ENCODE data around the gene GPBP1. TPM values are rescaled to one million over a fixed set of nuclear protein-coding genes. Genes with fewer than 3 reads are reported as not detected.

The GPBP1 gene
- total and polyA plus RNA-seq, 2 of the 4 experiments (the other 2 are of a cell fraction) = 24.3 to 29.2 TPM

DNA sequence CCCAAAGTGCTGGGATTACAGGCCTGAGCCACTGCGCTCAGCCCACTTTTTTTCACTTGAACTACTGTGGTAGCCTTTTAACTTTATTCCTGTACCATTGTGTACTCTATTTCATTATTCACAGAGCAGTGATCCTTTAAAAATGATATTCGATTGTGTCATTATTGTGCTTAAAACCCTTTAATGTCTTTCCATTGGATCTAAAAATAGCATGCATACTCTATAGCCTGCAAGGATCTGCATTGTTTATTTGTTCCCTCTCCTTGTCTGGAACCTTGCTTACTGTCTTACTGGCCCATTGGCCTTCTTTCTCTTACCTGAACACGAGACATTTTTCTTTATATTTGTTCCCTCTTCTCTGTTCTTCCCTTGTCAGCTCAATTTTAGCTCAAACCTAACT, 15.7 kb downstream of the GPBP1 start:
- ATAC-seq (ENCODE audit: low read depth) (no peak), DNase-seq (no peak)
- Histone ChIP-seq H3K4me3 (ENCODE audit: insufficient read depth, low read depth, low read length) (no peak overlapping the region), H2AK9ac (replicated peaks; ENCODE audit: low read depth, low read length, poor library complexity) (no peak overlapping the region), H3K23ac (ENCODE audit: low read depth, low read length) (peak overlapping the region; percentile 64; the same call in 1 of the 2 replicates), H2BK120ac (ENCODE audit: low read depth, low read length) (no peak overlapping the region), H3K4me1 (ENCODE audit: control insufficient read depth, insufficient read depth, low read length) (peaks cover 6% of the 10 kb centered on the region), H3K27ac (ENCODE audit: insufficient read depth, low read length) (no peak overlapping the region), H3K14ac (replicated peaks; ENCODE audit: low read depth, low read length) (no peak overlapping the region), H3K36me3 (ENCODE audit: control insufficient read depth, insufficient read depth, low read length) (peaks cover 4% of the 10 kb centered on the region), H4K8ac (ENCODE audit: low read depth in 2 of 2, low read length in 2 of 2) (no peak overlapping the region), H4K5ac (ENCODE audit: low read depth, low read length) (no peak overlapping the region), H3K56ac (ENCODE audit: extremely low read depth, insufficient read depth, low read length) (no peak overlapping the region), H2BK20ac (ENCODE audit: low read depth, low read length) (no peak overlapping the region), H4K91ac (ENCODE audit: insufficient read depth, low read depth, low read length) (no peak overlapping the region), H3K18ac (ENCODE audit: low read depth, low read length) (no peak overlapping the region), H4K20me1 (ENCODE audit: insufficient read depth, low read length) (peaks cover 88% of the 10 kb centered on the region), H3K27me3 (ENCODE audit: control insufficient read depth, insufficient read depth, low read length) (no peaks in the 10 kb centered on the region), H3K9me1 (ENCODE audit: insufficient read depth, low read length) (peaks cover 13% of the 10 kb centered on the region), H2AK5ac (ENCODE audit: low read depth, low read length) (no peak overlapping the region), H3K79me1 (ENCODE audit: low read depth in 1 of 2, low read length in 2 of 2) (peaks cover 0 to 70% of the 10 kb centered on the region in 2 experiments; a peak in 2 of 4 replicates), H3K9ac (ENCODE audit: low read depth, low read length) (no peak overlapping the region), H3K9me3 (ENCODE audit: control insufficient read depth, insufficient read depth, low read length) (no peaks in the 10 kb centered on the region), H2AFZ (replicated peaks; ENCODE audit: low read length, poor library complexity) (no peak overlapping the region), H3K4ac (ENCODE audit: low read depth, low read length) (no peak overlapping the region), H2BK15ac (ENCODE audit: low read depth, low read length) (no peak overlapping the region), H3K4me2 (ENCODE audit: low read depth, low read length) (no peak overlapping the region), H2BK5ac (ENCODE audit: low read depth, low read length, poor library complexity, severe bottlenecking) (no peak overlapping the region)
- TF ChIP-seq RFX5 (IDR thresholded peaks at IDR 0.05; ENCODE audit: low read depth, low read length) = no peak
- no peak for TF ChIP-seq CEBPB (IDR thresholded peaks at IDR 0.05; ENCODE audit: low read depth, low read length)
- TF ChIP-seq NFE2L2 (IDR thresholded peaks at IDR 0.05; ENCODE audit: low read depth, low read length) = no peak
- TF ChIP-seq, protein P1, sequence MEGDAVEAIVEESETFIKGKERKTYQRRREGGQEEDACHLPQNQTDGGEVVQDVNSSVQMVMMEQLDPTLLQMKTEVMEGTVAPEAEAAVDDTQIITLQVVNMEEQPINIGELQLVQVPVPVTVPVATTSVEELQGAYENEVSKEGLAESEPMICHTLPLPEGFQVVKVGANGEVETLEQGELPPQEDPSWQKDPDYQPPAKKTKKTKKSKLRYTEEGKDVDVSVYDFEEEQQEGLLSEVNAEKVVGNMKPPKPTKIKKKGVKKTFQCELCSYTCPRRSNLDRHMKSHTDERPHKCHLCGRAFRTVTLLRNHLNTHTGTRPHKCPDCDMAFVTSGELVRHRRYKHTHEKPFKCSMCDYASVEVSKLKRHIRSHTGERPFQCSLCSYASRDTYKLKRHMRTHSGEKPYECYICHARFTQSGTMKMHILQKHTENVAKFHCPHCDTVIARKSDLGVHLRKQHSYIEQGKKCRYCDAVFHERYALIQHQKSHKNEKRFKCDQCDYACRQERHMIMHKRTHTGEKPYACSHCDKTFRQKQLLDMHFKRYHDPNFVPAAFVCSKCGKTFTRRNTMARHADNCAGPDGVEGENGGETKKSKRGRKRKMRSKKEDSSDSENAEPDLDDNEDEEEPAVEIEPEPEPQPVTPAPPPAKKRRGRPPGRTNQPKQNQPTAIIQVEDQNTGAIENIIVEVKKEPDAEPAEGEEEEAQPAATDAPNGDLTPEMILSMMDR (conservative IDR thresholded peaks at IDR 0.05; ENCODE audit: low read depth, low read length) = no peak
- TF ChIP-seq BHLHE40 (IDR thresholded peaks at IDR 0.05; ENCODE audit: low read depth, low read length) = no peak
- TF ChIP-seq POLR2A (IDR thresholded peaks at IDR 0.05; ENCODE audit: low read depth, low read length) = no peak
- TF ChIP-seq SMC3 (IDR thresholded peaks at IDR 0.05; ENCODE audit: low read depth, low read length) = no peak
- TF ChIP-seq, protein P2, sequence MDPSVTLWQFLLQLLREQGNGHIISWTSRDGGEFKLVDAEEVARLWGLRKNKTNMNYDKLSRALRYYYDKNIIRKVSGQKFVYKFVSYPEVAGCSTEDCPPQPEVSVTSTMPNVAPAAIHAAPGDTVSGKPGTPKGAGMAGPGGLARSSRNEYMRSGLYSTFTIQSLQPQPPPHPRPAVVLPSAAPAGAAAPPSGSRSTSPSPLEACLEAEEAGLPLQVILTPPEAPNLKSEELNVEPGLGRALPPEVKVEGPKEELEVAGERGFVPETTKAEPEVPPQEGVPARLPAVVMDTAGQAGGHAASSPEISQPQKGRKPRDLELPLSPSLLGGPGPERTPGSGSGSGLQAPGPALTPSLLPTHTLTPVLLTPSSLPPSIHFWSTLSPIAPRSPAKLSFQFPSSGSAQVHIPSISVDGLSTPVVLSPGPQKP (IDR thresholded peaks at IDR 0.05; ENCODE audit: borderline replicate concordance, low read depth, low read length) = no peak
- dilution Hi-C loops (cut with HindIII; ENCODE audit: low sequenced_read_pairs, unreplicated experiment) = no loop called here
- BruUV-seq (replicated peaks) = no TSS peak
- intact Hi-C loops (cut with micrococcal nuclease) = no loop called here
- ChIA-PET CTCF (no interaction called here), POLR2A (ENCODE audit: unreplicated experiment) (no interaction called here)
- in situ Hi-C loops (cut with MboI; ENCODE audit: low sequenced_read_pairs) = no loop called here
- WGBS, 2 experiments (ENCODE audit: extremely low coverage in 2 of 2, insufficient read length in 1 of 2) = no CpG with 5 or more reads among the region's 3 CpGs
